Smooth muscle cell (in vitro differentiated cells): ENCODE measurements around the gene RASD2. TPM values are rescaled to one million over a fixed set of nuclear protein-coding genes. Genes with fewer than 3 reads are reported as not detected.

Experiments
- DNase-seq: peaks from one replicate; lab custom pipeline; 2025; ENCODE audit not compliant: unreplicated experiment; lab: John Stamatoyannopoulos, UW
- H2AFZ ChIP-seq: fragments of 200-600 bp; sonication (generic); 2 replicates; pipeline ENCODE4 v1.6.0; 2016; ENCODE audit warnings: antibody characterized with exemption, low read depth, mild to moderate bottlenecking
- H3F3A ChIP-seq: fragments of 200-600 bp; sonication (generic); 2 replicates; pipeline ENCODE4 v1.6.0; 2017; ENCODE audit warnings: antibody characterized with exemption, low read depth
- H3K27ac ChIP-seq: fragments of 200-600 bp; sonication (generic); 2 replicates; pipeline ENCODE4 v1.5.1; 2016; ENCODE audit warnings: low read depth, mild to moderate bottlenecking
- H3K27me3 ChIP-seq: fragments of 200-600 bp; sonication (generic); 2 replicates; pipeline ENCODE4 v1.6.1; 2016; ENCODE audit warnings: low read depth, mild to moderate bottlenecking
- H3K36me3 ChIP-seq: fragments of 200-600 bp; sonication (generic); 2 replicates; pipeline ENCODE4 v1.5.1; 2016; ENCODE audit warnings: low read depth
- H3K4me1 ChIP-seq: fragments of 200-600 bp; sonication (generic); 2 replicates; pipeline ENCODE4 v1.5.1; 2016; ENCODE audit warnings: low read depth
- H3K4me2 ChIP-seq: fragments of 200-600 bp; sonication (generic); 2 replicates; pipeline ENCODE4 v1.6.0; 2016; ENCODE audit warnings: mild to moderate bottlenecking
- H3K4me3 ChIP-seq: fragments of 200-600 bp; sonication (generic); 2 replicates; pipeline ENCODE4 v1.5.1; 2016; ENCODE audit warnings: mild to moderate bottlenecking
- H3K79me2 ChIP-seq: fragments of 200-600 bp; sonication (generic); 2 replicates; pipeline ENCODE4 v1.6.0; 2016; ENCODE audit warnings: low read depth, mild to moderate bottlenecking
- H3K9ac ChIP-seq: fragments of 200-600 bp; sonication (generic); 2 replicates; pipeline ENCODE4 v1.6.0; 2016; ENCODE audit warnings: low read depth
- H3K9me3 ChIP-seq: fragments of 200-600 bp; sonication (generic); replicated peaks from 2 replicates; pipeline ENCODE4 v1.5.1; 2016; ENCODE audit warnings: low read depth
- H4K20me1 ChIP-seq: fragments of 200-600 bp; sonication (generic); 2 replicates; pipeline ENCODE4 v1.6.0; 2016; ENCODE audit warnings: low read depth
- WGBS: methylation state at CpG from one replicate; pipeline ENCODE4 v1.1.7; 2016; ENCODE audit warnings: low lambda C conversion rate; 5-methylcytosine and 5-hydroxymethylcytosine counted together
- polyA plus RNA-seq: library from polyadenylated mRNA; unstranded; fragments of >200 nt; fragmentation: Nextera tagmentation; extraction: Ambion mirVana; gene quantifications from 2 replicates; pipeline ENCODE4 v1.2.1, GENCODE V29; 2016
- total RNA-seq: library from RNA; depleted of rRNA; stranded (reverse); fragments of >200 nt; gene quantifications from 2 replicates; pipeline ENCODE4 v1.2.3, GENCODE V29; 2014
- TF ChIP-seq, protein P1 (sequence below): fragments of 200-600 bp; sonication (generic); IDR thresholded peaks from 2 replicates; pipeline ENCODE4 v1.5.1; 2017; ENCODE audit warnings: borderline replicate concordance, mild to moderate bottlenecking, antibody characterized with exemption; ENCODE audit not compliant: insufficient read depth, poor library complexity, severe bottlenecking

Gene RASD2
- total and polyA plus RNA-seq, 2 experiments from 2014 or later: 0.27 TPM; not detected in 1

DNA sequence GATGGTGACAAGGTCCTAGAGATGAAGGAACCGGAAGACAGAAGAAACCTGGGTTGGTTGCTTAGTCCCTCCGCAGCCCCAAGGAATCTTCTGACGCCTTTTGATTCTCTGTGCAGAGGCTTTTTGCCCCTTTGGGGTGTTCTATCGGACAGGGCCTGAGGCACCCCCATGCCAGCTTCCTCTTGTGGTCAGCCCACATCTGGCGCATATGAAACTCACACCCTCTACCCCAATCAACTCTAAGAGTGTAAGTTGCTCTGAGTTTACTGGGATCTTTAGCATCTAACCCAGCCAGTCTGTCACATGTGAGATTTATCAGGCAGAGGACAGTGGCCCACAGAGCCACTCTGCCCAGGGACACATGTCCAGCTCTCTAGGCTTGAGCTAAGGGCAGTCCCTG is 17.4 kb downstream of the RASD2 start:
- Histone ChIP-seq H3K9me3 (no peaks in the 10 kb centered on the region), H3K4me1 (peaks cover 3% of the 10 kb centered on the region), H3K4me3 (no peak overlapping the region), H2AFZ (no peak overlapping the region), H3K27ac (no peak overlapping the region), H3K9ac (no peak overlapping the region), H4K20me1 (no peaks in the 10 kb centered on the region), H3K4me2 (no peak overlapping the region), H3K79me2 (no peaks in the 10 kb centered on the region), H3F3A (peaks cover 3% of the 10 kb centered on the region), H3K36me3 (no peaks in the 10 kb centered on the region), H3K27me3 (no peaks in the 10 kb centered on the region)
- TF ChIP-seq, protein P1, sequence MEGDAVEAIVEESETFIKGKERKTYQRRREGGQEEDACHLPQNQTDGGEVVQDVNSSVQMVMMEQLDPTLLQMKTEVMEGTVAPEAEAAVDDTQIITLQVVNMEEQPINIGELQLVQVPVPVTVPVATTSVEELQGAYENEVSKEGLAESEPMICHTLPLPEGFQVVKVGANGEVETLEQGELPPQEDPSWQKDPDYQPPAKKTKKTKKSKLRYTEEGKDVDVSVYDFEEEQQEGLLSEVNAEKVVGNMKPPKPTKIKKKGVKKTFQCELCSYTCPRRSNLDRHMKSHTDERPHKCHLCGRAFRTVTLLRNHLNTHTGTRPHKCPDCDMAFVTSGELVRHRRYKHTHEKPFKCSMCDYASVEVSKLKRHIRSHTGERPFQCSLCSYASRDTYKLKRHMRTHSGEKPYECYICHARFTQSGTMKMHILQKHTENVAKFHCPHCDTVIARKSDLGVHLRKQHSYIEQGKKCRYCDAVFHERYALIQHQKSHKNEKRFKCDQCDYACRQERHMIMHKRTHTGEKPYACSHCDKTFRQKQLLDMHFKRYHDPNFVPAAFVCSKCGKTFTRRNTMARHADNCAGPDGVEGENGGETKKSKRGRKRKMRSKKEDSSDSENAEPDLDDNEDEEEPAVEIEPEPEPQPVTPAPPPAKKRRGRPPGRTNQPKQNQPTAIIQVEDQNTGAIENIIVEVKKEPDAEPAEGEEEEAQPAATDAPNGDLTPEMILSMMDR: no peak
- no peak for DNase-seq
- WGBS: 96% methylated on average over 5 of the region's 5 CpGs

GRCh38 chr22:35558719-35559118 is 18.1 kb downstream of the RASD2 start:
- 98% methylated on average over 3 of the region's 3 CpGs for WGBS
- TF ChIP-seq, protein P1: no peak
- no peaks in the 10 kb centered on the region for H3K36me3 ChIP-seq
- no peak overlapping the region for H3K4me2 ChIP-seq
- H2AFZ ChIP-seq: no peak overlapping the region
- H3K4me3 ChIP-seq: no peak overlapping the region
- H3K9ac ChIP-seq: no peak overlapping the region
- H3F3A ChIP-seq: peaks cover 3% of the 10 kb centered on the region
- H3K27me3 ChIP-seq: no peaks in the 10 kb centered on the region
- no peaks in the 10 kb centered on the region for H3K9me3 ChIP-seq
- DNase-seq: no peak
- peaks cover 3% of the 10 kb centered on the region for H3K4me1 ChIP-seq
- H3K27ac ChIP-seq: no peak overlapping the region
- no peaks in the 10 kb centered on the region for H3K79me2 ChIP-seq
- H4K20me1 ChIP-seq: no peaks in the 10 kb centered on the region

DNA sequence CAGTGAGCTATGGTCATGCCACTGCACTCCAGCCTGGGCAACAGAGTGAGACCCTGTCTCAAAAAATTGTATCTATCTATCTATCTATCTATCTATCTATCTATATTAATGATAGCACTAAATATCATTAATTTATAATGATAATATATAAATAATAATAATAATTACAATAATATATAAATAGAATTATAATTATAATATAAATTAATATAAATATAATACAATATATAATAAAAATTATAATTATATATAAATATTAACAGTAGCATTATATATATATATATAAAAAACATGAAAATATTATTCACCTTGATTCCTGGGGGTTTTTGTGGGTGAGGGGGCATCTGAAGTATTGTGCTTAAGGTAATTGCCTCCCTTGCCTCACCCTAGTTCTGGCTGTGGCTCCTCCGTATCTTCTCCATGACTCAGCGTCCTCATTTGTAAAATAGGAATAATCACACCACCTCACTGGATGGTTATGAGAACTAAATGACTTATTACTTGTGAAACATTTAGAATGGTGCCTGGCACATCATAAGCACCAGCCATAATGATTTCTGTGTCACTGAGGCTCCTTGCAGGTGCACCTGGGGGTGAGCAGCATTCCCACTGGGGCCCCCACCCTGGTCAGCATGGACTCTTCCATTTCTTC is 18.8 kb downstream of the RASD2 start:
- H3K4me3 ChIP-seq: no peak overlapping the region
- no peaks in the 10 kb centered on the region for H3K9me3 ChIP-seq

More for the DNA sequence above, 18.8 kb downstream of the RASD2 start:
- 41% methylated on average over 2 of the region's 2 CpGs for WGBS
- no peak overlapping the region for H3K27ac ChIP-seq
- no peak overlapping the region for H2AFZ ChIP-seq
- no peaks in the 10 kb centered on the region for H4K20me1 ChIP-seq
- peaks cover 3% of the 10 kb centered on the region for H3K4me1 ChIP-seq
- no peaks in the 10 kb centered on the region for H3K36me3 ChIP-seq
- peaks cover 3% of the 10 kb centered on the region for H3F3A ChIP-seq
- no peak overlapping the region for H3K9ac ChIP-seq
- no peak overlapping the region for H3K4me2 ChIP-seq
- H3K27me3 ChIP-seq: no peaks in the 10 kb centered on the region
- no peaks in the 10 kb centered on the region for H3K79me2 ChIP-seq
- TF ChIP-seq, protein P1: no peak
- DNase-seq: no peak
